Endodermal cell (in vitro differentiated cells): ENCODE measurements around the gene FAT3. TPM values are rescaled to one million over a fixed set of nuclear protein-coding genes. Genes with fewer than 3 reads are reported as not detected.
A peak's percentile ranks its signal among the peaks of the same experiment; 100 is the strongest.

Source experiments
- DNase-seq: peaks from one replicate; pipeline ENCODE4 v3.0.0-alpha.2; 2017
- H3K27ac ChIP-seq: 2 replicates; pipeline ENCODE4 v1.5.1; 2013; ENCODE audit warnings: mild to moderate bottlenecking, low read depth, low read length, moderate library complexity
- H3K27me3 ChIP-seq: 2 replicates; pipeline ENCODE4 v1.6.1; 2013; ENCODE audit warnings: mild to moderate bottlenecking, low read length, moderate library complexity; ENCODE audit not compliant: insufficient read depth, control insufficient read depth, poor library complexity, severe bottlenecking
- H3K36me3 ChIP-seq: 2 replicates; pipeline ENCODE4 v1.7.0; 2013; ENCODE audit warnings: mild to moderate bottlenecking, low read length, moderate library complexity; ENCODE audit not compliant: control insufficient read depth, insufficient read depth
- H3K4me1 ChIP-seq: one replicate; pipeline ENCODE4 v1.7.0; 2013; ENCODE audit warnings: low read length; ENCODE audit not compliant: control insufficient read depth, insufficient read depth
- H3K4me3 ChIP-seq: 2 replicates; pipeline ENCODE4 v1.5.1; 2013; ENCODE audit warnings: mild to moderate bottlenecking, low read length, moderate library complexity
- H3K9ac ChIP-seq: 2 replicates; pipeline ENCODE4 v1.6.1; 2013; ENCODE audit warnings: mild to moderate bottlenecking, low read length, moderate library complexity; ENCODE audit not compliant: poor library complexity, severe bottlenecking; ENCODE audit errors: extremely low read depth
- H3K9me3 ChIP-seq: 2 replicates; pipeline ENCODE4 v1.6.1; 2013; ENCODE audit warnings: mild to moderate bottlenecking, low read length, moderate library complexity; ENCODE audit not compliant: control insufficient read depth
- H3K27ac Mint-ChIP-seq: 2 replicates; pipeline ENCODE4 v1.8.0; 2020; ENCODE audit warnings: mixed read lengths
- H3K27me3 Mint-ChIP-seq: 2 replicates; pipeline ENCODE4 v1.8.0; 2021; ENCODE audit warnings: mild to moderate bottlenecking, mixed read lengths; ENCODE audit not compliant: insufficient read depth
- H3K36me3 Mint-ChIP-seq: 2 replicates; pipeline ENCODE4 v1.8.0; 2020; ENCODE audit warnings: low read depth, mixed read lengths
- H3K4me1 Mint-ChIP-seq: 2 replicates; pipeline ENCODE4 v1.8.0; 2020; ENCODE audit warnings: mixed read lengths
- H3K4me3 Mint-ChIP-seq: 2 replicates; pipeline ENCODE4 v1.8.0; 2020; ENCODE audit warnings: mild to moderate bottlenecking, moderate library complexity, mixed read lengths
- H3K9me3 Mint-ChIP-seq: 2 replicates; pipeline ENCODE4 v1.8.0; 2020; ENCODE audit warnings: mild to moderate bottlenecking, mixed read lengths
- WGBS, 2 experiments: methylation state at CpG; one replicate each; pipeline versions ENCODE4 v1.1.5 to v1.1.7; 2013; ENCODE audit warnings: missing lambda C conversion rate in 2 of 2, mixed read lengths in 1 of 2; ENCODE audit not compliant: insufficient coverage in 1 of 2, insufficient read length in 1 of 2; 5-methylcytosine and 5-hydroxymethylcytosine counted together
- total RNA-seq, 2 donors: library from RNA; stranded (reverse); fragmentation: NEBNext Ultra II Directional in 1 of 2; extraction: Animal tissue kit (Norgen Biotek cat#: 25700) in 1 of 2; gene quantifications; 2 replicates in 1 of 2; 3 replicates in 1 of 2; pipeline ENCODE4 v1.2.1, GENCODE V29; 2021
- TF ChIP-seq, protein P1 (sequence below): fragments of 200-600 bp; sonication (generic); conservative IDR thresholded peaks from 2 replicates; pipeline ENCODE4 v1.5.0; 2021; ENCODE audit warnings: antibody characterized with exemption, mild to moderate bottlenecking

The FAT3 gene
- total RNA-seq, 2 donors from 2014 or later, result 11.6 to 24.9 TPM

DNA sequence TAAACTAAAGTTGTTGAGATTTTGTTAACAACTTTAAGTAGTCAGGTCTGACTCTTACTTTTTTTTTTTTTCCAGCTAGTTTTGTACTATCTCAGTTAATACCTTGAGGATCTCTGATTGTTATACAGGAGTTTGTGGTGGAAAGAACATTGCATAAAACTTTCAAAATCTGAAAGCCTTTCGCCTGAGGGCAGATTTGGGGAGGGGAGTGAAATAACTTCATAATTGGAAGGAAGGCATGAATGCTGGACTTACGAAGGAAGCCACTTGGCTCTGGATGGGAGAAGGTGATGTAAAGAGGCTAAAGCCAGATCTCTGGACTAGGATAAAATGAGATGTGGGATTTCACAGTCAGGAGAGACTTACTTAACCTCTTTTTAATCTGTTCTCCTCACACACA is 18.2 kb upstream of the FAT3 start:
- Histone ChIP-seq H3K27me3 (no peaks in the 10 kb centered on the region), H3K36me3 (no peaks in the 10 kb centered on the region), H3K4me1 (peaks cover 6% of the 10 kb centered on the region), H3K9ac (no peak overlapping the region), H3K9me3 (peaks cover 2% of the 10 kb centered on the region), H3K27ac (no peak overlapping the region), H3K4me3 (no peak overlapping the region)
- Mint-ChIP-seq H3K27me3 (no peaks in the 10 kb centered on the region), H3K4me3 (no peak overlapping the region), H3K4me1 (peaks cover 1% of the 10 kb centered on the region), H3K36me3 (no peaks in the 10 kb centered on the region), H3K27ac (no peak overlapping the region), H3K9me3 (no peaks in the 10 kb centered on the region)
- TF ChIP-seq, protein P1, sequence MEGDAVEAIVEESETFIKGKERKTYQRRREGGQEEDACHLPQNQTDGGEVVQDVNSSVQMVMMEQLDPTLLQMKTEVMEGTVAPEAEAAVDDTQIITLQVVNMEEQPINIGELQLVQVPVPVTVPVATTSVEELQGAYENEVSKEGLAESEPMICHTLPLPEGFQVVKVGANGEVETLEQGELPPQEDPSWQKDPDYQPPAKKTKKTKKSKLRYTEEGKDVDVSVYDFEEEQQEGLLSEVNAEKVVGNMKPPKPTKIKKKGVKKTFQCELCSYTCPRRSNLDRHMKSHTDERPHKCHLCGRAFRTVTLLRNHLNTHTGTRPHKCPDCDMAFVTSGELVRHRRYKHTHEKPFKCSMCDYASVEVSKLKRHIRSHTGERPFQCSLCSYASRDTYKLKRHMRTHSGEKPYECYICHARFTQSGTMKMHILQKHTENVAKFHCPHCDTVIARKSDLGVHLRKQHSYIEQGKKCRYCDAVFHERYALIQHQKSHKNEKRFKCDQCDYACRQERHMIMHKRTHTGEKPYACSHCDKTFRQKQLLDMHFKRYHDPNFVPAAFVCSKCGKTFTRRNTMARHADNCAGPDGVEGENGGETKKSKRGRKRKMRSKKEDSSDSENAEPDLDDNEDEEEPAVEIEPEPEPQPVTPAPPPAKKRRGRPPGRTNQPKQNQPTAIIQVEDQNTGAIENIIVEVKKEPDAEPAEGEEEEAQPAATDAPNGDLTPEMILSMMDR, result no peak
- no peak for DNase-seq
- WGBS, 2 experiments, result 85 to 88% methylated on average over 1 to 2 of the region's 2 CpGs

GRCh38 chr11:92211576-92212167 is 12.9 kb upstream of the FAT3 start:
- H3K4me1 Mint-ChIP-seq, result peaks cover 8% of the 10 kb centered on the region

GRCh38 chr11:92212530-92212929 is 12.1 kb upstream of the FAT3 start:
- WGBS, 2 experiments, result 100% methylated on average over 1 of the region's 1 CpG; no CpG with 5 or more reads in 1 of the 2 experiments
- H3K27ac ChIP-seq, result no peak overlapping the region
- peaks cover 6% of the 10 kb centered on the region for H3K4me1 ChIP-seq
- no peaks in the 10 kb centered on the region for H3K27me3 Mint-ChIP-seq
- no peaks in the 10 kb centered on the region for H3K36me3 Mint-ChIP-seq
- no peaks in the 10 kb centered on the region for H3K9me3 Mint-ChIP-seq
- H3K9me3 ChIP-seq, result no peaks in the 10 kb centered on the region
- H3K4me3 Mint-ChIP-seq, result no peak overlapping the region
- no peak overlapping the region for H3K4me3 ChIP-seq
- H3K27ac Mint-ChIP-seq, result no peak overlapping the region
- H3K4me1 Mint-ChIP-seq, result peaks cover 8% of the 10 kb centered on the region
- H3K9ac ChIP-seq, result no peak overlapping the region
- TF ChIP-seq, protein P1, result no peak
- DNase-seq, result no peak
- no peaks in the 10 kb centered on the region for H3K36me3 ChIP-seq
- H3K27me3 ChIP-seq, result no peaks in the 10 kb centered on the region

More at GRCh38 chr11:92211576-92212167, 12.9 kb upstream of the FAT3 start:
- H3K4me3 ChIP-seq, result no peak overlapping the region
- H3K9me3 Mint-ChIP-seq, result no peaks in the 10 kb centered on the region
- H3K27me3 ChIP-seq, result no peaks in the 10 kb centered on the region
- peaks cover 6% of the 10 kb centered on the region for H3K4me1 ChIP-seq
- TF ChIP-seq, protein P1, result peak; percentile 73
- H3K36me3 ChIP-seq, result no peaks in the 10 kb centered on the region
- WGBS, 2 experiments, result 81 to 95% methylated on average over 4 to 5 of the region's 5 CpGs
- no peak overlapping the region for H3K4me3 Mint-ChIP-seq
- no peak overlapping the region for H3K9ac ChIP-seq
- H3K27ac Mint-ChIP-seq, result no peak overlapping the region
- H3K9me3 ChIP-seq, result no peaks in the 10 kb centered on the region
- no peak overlapping the region for H3K27ac ChIP-seq
- DNase-seq, result peak; percentile 75
- H3K27me3 Mint-ChIP-seq, result no peaks in the 10 kb centered on the region
- no peaks in the 10 kb centered on the region for H3K36me3 Mint-ChIP-seq
